T-helper 17 cell (primary cell): ENCODE results near the gene SLC27A1. TPM values are rescaled to one million over a fixed set of nuclear protein-coding genes. Genes with fewer than 3 reads are reported as not detected.
"Not testable (repeated sequence)": the region's sequence is repeated elsewhere in the genome, so short reads cannot be mapped to it uniquely, and the experiment has no call there.

Experiments
- ATAC-seq: fragments of 150-1000 bp; cut with Tn5 transposase; 2 replicates; pipeline ENCODE4 v1.10.0; 2021; ENCODE audit warnings: mild to moderate bottlenecking, moderate library complexity
- DNase-seq, 3 donors: peaks; one replicate each; pipeline versions ENCODE4 v3.0.0 to v3.0.0-alpha.2; 2020 to 2021
- H3K9me3 ChIP-seq: one replicate; pipeline ENCODE4 v1.7.0; 2013; ENCODE audit warnings: low read length, mild to moderate bottlenecking; ENCODE audit not compliant: control insufficient read depth, poor library complexity, severe bottlenecking
- H3K27ac Mint-ChIP-seq: one replicate; pipeline ENCODE4 v1.8.0; 2022; ENCODE audit warnings: mild to moderate bottlenecking, moderate library complexity, mixed read lengths
- H3K27me3 Mint-ChIP-seq: one replicate; pipeline ENCODE4 v1.8.0; 2022; ENCODE audit warnings: mixed read lengths
- H3K36me3 Mint-ChIP-seq: one replicate; pipeline ENCODE4 v1.8.0; 2022; ENCODE audit warnings: low read depth, mixed read lengths
- H3K4me1 Mint-ChIP-seq: one replicate; pipeline ENCODE4 v1.8.0; 2022; ENCODE audit warnings: mild to moderate bottlenecking, mixed read lengths
- H3K4me3 Mint-ChIP-seq: one replicate; pipeline ENCODE4 v1.8.0; 2022; ENCODE audit warnings: mild to moderate bottlenecking, moderate library complexity, mixed read lengths
- total RNA-seq, 4 donors: library from RNA in 2 of 4; stranded (reverse) in 2 of 4; gene quantifications; one replicate each; pipeline ENCODE4 v1.2.3 and lab custom pipeline; 2022 to 2026

The SLC27A1 gene
- total RNA-seq, 2 donors from 2014 or later: 5.8 to 7.1 TPM

DNA sequence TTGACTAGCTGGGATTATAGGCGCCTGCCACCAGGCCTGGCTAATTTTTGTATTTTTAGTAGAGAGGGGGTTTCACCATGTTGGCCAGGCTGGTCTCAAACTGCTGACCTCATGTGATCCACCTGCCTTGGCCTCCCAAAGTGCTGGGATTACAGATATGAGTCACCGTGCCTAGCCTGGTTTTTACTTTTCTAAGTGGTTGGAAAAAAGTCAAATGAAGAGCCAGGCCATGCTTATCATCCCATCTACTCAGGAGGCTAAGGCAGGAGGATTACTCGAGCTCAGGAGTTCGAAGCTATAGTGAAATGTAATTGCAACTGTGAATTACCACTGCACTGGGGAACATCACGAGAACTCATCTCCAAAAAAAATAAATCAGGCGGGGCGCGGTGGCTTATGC is 48.3 kb downstream of the SLC27A1 start:
- H3K27ac Mint-ChIP-seq, H3K9me3 ChIP-seq, DNase-seq, H3K4me3 Mint-ChIP-seq, H3K36me3 Mint-ChIP-seq, H3K27me3 Mint-ChIP-seq, ATAC-seq: not testable (repeated sequence)
- H3K4me1 Mint-ChIP-seq: peaks cover 13% of the 10 kb centered on the region

DNA sequence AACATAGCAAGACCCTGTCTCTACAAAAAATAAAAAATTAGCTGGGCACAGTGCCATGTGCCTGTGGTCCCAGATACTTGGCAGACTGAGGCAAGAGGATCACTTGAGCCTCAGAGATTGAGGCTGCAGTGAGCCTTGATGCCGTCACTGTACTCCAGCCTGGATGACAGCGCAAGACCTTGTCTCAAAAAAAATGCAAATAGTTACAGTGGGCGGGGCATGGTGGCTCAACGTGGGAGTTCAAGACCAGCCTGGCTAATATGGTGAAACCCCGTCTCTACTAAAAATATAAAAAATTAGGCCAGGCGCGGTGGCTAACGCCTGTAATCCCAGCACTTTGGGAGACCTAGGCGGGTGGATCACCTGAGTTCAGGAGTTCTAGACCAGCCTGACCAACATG is 49.6 kb downstream of the SLC27A1 start:
- Mint-ChIP-seq H3K27ac (no peak overlapping the region), H3K27me3 (no peaks in the 10 kb centered on the region), H3K36me3 (peaks cover 2% of the 10 kb centered on the region), H3K4me3 (no peak overlapping the region), H3K4me1 (peaks cover 21% of the 10 kb centered on the region)
- ATAC-seq: no peak
- H3K9me3 ChIP-seq: no peaks in the 10 kb centered on the region
- no peak for DNase-seq

GRCh38 chr19:17520865-17521264 is 50.5 kb downstream of the SLC27A1 start:
- H3K27me3 Mint-ChIP-seq: no peaks in the 10 kb centered on the region
- ATAC-seq (no peak), DNase-seq (no peak)
- H3K9me3 ChIP-seq: no peaks in the 10 kb centered on the region
- H3K27ac Mint-ChIP-seq: no peak overlapping the region
- no peak overlapping the region for H3K4me3 Mint-ChIP-seq
- H3K36me3 Mint-ChIP-seq: peaks cover 2% of the 10 kb centered on the region
- H3K4me1 Mint-ChIP-seq: peaks cover 21% of the 10 kb centered on the region

GRCh38 chr19:17522988-17523872 is 52.9 kb downstream of the SLC27A1 start:
- peaks cover 21% of the 10 kb centered on the region for H3K4me1 Mint-ChIP-seq

DNA sequence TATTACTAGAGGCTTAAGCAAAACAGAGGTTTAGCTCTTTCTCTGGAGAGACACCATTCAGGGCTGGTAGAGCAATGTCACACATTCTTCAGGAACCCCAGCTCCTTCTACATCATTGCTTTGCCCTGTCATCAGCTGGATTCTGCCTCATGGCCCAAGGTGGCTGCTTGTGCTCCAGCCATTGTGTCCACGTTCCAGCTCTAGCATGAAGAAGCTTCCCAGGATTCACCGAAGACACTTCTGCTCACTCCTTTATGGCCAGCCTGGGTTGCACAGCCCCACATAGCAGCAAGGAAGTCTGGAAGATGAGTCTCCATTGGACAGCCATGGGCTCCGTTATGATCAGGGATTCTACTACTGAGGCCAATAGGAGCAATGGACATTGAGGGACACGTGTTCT is 54.3 kb downstream of the SLC27A1 start:
- ATAC-seq (no peak), DNase-seq (no peak)
- no peaks in the 10 kb centered on the region for H3K36me3 Mint-ChIP-seq
- H3K9me3 ChIP-seq: no peaks in the 10 kb centered on the region
- H3K4me3 Mint-ChIP-seq: peak overlapping the region; percentile 71
- H3K27ac Mint-ChIP-seq: no peak overlapping the region
- peaks cover 21% of the 10 kb centered on the region for H3K4me1 Mint-ChIP-seq
- no peaks in the 10 kb centered on the region for H3K27me3 Mint-ChIP-seq

More at GRCh38 chr19:17522988-17523872, 52.9 kb downstream of the SLC27A1 start:
- no peaks in the 10 kb centered on the region for H3K36me3 Mint-ChIP-seq
- DNase-seq (no peak), ATAC-seq (peak; percentile 70)
- H3K4me3 Mint-ChIP-seq: peak overlapping the region; percentile 80
- peak overlapping the region; percentile 78 for H3K27ac Mint-ChIP-seq
- H3K27me3 Mint-ChIP-seq: no peaks in the 10 kb centered on the region
- no peaks in the 10 kb centered on the region for H3K9me3 ChIP-seq

GRCh38 chr19:17525141-17525540 is 54.8 kb downstream of the SLC27A1 start:
- Mint-ChIP-seq H3K4me3 (peak overlapping the region; percentile 71), H3K27ac (no peak overlapping the region), H3K4me1 (peaks cover 21% of the 10 kb centered on the region), H3K27me3 (no peaks in the 10 kb centered on the region), H3K36me3 (no peaks in the 10 kb centered on the region)
- no peak for DNase-seq
- no peaks in the 10 kb centered on the region for H3K9me3 ChIP-seq
- no peak for ATAC-seq

GRCh38 chr19:17526922-17527321 is 56.6 kb downstream of the SLC27A1 start:
- H3K4me3 Mint-ChIP-seq: no peak overlapping the region
- ATAC-seq (peak; percentile 67), DNase-seq (no peak)
- no peaks in the 10 kb centered on the region for H3K36me3 Mint-ChIP-seq
- H3K4me1 Mint-ChIP-seq: peaks cover 21% of the 10 kb centered on the region
- H3K27me3 Mint-ChIP-seq: no peaks in the 10 kb centered on the region
- no peak overlapping the region for H3K27ac Mint-ChIP-seq
- H3K9me3 ChIP-seq: no peaks in the 10 kb centered on the region

- H3K4me3 Mint-ChIP-seq: no peak overlapping the region
- DNase-seq (no peak), ATAC-seq (no peak)
- no peak overlapping the region for H3K27ac Mint-ChIP-seq
- no peaks in the 10 kb centered on the region for H3K36me3 Mint-ChIP-seq
- peaks cover 19% of the 10 kb centered on the region for H3K4me1 Mint-ChIP-seq
- H3K27me3 Mint-ChIP-seq: no peaks in the 10 kb centered on the region
- H3K9me3 ChIP-seq: no peaks in the 10 kb centered on the region
Measured at GRCh38 chr19:17527326-17527725, 57.0 kb downstream of the SLC27A1 start.

DNA sequence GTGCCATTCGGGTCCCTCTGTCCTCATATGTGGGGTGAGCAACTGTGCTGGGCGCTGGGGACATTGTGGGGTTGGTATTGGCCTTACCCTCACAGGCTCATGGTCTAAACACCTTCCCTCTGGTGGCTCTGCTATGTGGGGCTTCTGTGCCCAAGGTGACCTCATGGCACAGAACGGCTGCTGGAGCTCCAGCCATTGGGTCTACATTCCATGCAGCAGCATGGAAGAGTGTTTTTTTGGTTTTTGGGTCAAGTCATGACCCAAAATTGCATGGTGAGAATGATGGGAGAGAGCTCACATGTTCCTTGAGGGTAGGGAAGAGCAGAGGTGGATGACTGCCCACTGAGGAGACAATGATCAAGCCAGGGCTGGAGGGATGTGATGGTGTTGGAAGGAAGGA is 58.3 kb downstream of the SLC27A1 start:
- no peak for DNase-seq
- ATAC-seq: no peak
- Mint-ChIP-seq H3K4me3 (no peak overlapping the region), H3K27ac (no peak overlapping the region), H3K4me1 (peaks cover 8% of the 10 kb centered on the region), H3K36me3 (no peaks in the 10 kb centered on the region), H3K27me3 (no peaks in the 10 kb centered on the region)
- no peaks in the 10 kb centered on the region for H3K9me3 ChIP-seq

DNA sequence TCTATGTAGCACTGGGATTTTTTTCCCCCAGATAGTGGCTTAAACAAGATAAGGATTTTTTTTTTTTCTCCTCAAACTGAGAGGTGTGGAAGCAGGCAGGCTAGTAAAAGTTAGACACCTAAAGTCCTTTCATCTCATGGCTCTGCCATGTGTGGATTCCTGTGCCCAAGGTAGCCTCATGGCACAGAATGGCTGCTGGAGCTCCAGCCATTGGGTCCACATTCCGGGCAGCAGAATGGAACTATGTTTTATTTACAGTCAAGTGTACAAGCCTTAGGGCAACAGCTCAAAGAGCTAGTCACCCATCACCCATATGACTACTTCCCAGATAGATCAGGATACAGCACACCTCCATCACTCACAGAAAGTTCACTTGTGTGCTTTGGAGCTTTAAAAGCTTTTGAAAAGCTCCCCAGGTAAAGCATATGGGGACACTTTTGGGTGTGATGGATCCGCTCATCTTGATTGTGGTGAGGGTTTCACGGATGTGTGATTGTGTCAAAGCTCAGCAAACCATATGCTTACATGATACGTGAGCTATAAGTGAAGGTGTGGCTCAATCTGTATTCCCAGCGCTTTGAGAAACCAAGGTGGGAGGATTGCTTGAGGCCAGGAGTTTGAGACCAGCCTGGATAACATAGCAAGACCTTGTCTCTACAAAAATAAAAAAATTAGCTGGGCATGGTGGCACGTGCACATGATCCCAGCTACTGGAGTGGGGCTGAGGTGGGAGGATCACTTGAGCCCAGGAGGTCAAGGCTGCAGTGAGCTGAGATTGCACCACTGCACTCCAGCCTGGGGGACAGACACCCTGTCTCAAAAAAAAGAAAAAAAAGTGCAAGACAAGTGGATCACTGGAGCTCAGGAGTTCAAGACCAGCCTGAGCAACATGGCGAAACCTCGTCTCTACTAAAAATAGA is 59.2 kb downstream of the SLC27A1 start:
- no peak overlapping the region for H3K27ac Mint-ChIP-seq
- no peak for ATAC-seq
- no peak for DNase-seq
- H3K36me3 Mint-ChIP-seq: no peaks in the 10 kb centered on the region
- H3K4me3 Mint-ChIP-seq: no peak overlapping the region
- no peaks in the 10 kb centered on the region for H3K27me3 Mint-ChIP-seq
- no peaks in the 10 kb centered on the region for H3K9me3 ChIP-seq
- peaks cover 2% of the 10 kb centered on the region for H3K4me1 Mint-ChIP-seq

- ATAC-seq: no peak
- Mint-ChIP-seq H3K27me3 (no peaks in the 10 kb centered on the region), H3K27ac (no peak overlapping the region), H3K4me3 (no peak overlapping the region), H3K36me3 (no peaks in the 10 kb centered on the region), H3K4me1 (no peaks in the 10 kb centered on the region)
- no peaks in the 10 kb centered on the region for H3K9me3 ChIP-seq
- no peak for DNase-seq
Measured at GRCh38 chr19:17530586-17530985, 60.3 kb downstream of the SLC27A1 start.

- Mint-ChIP-seq H3K4me3 (no peak overlapping the region), H3K4me1 (no peaks in the 10 kb centered on the region), H3K36me3 (no peaks in the 10 kb centered on the region), H3K27ac (no peak overlapping the region), H3K27me3 (no peaks in the 10 kb centered on the region)
- ATAC-seq (no peak), DNase-seq (no peak)
- H3K9me3 ChIP-seq: no peaks in the 10 kb centered on the region
Measured at GRCh38 chr19:17532116-17532515, 61.8 kb downstream of the SLC27A1 start.

- no peaks in the 10 kb centered on the region for H3K27me3 Mint-ChIP-seq
- H3K36me3 Mint-ChIP-seq: no peaks in the 10 kb centered on the region
- no peak for ATAC-seq
Measured at GRCh38 chr19:17532557-17532956, 62.2 kb downstream of the SLC27A1 start.

More at GRCh38 chr19:17532557-17532956, 62.2 kb downstream of the SLC27A1 start:
- no peaks in the 10 kb centered on the region for H3K9me3 ChIP-seq
- no peak overlapping the region for H3K27ac Mint-ChIP-seq
- H3K4me1 Mint-ChIP-seq: no peaks in the 10 kb centered on the region
- H3K4me3 Mint-ChIP-seq: no peak overlapping the region
- DNase-seq: no peak
